Endothelial cell of umbilical vein (primary cell): ENCODE results near the gene DOC2B. TPM values are rescaled to one million over a fixed set of nuclear protein-coding genes. Genes with fewer than 3 reads are reported as not detected.

ENCODE experiments used
- BruUV-seq: library from RNA; stranded (reverse); fragments of 400-500 nt; replicated peaks from 2 replicates; lab custom pipeline; 2021; lab: Mats Ljungman, UMichigan
- CTCF ChIA-PET: fragments of 300-600, 350-600 bp; sonication (Branson Sonifier 250); formaldehyde crosslinking; loops from one replicate; lab custom pipeline; 2021; ENCODE audit warnings: antibody characterized with exemption, inconsistent platforms; lab: Charles Lee
- POLR2A ChIA-PET: fragments of 300-600, 350-600 bp; sonication (Branson Sonifier 250); formaldehyde crosslinking; loops from one replicate; lab custom pipeline; 2021; ENCODE audit warnings: antibody characterized with exemption, inconsistent platforms; lab: Charles Lee
- DNase-seq: peaks from one replicate; pipeline ENCODE4 v3.0.0-alpha.2; 2011; ENCODE audit warnings: low read depth, low spot score
- FAIRE-seq: peaks from 2 replicates; lab custom pipeline; 2011; peaks lifted over from hg19 to GRCh38; lab: Jason Lieb, UNC
- H2AFZ ChIP-seq: 2 replicates; pipeline ENCODE4 v1.6.0; 2012; ENCODE audit warnings: low read depth, low read length, control low read depth, inconsistent platforms
- H3K27ac ChIP-seq: 2 replicates; pipeline ENCODE4 v1.5.1; 2011; ENCODE audit warnings: low read depth, mild to moderate bottlenecking, control low read depth, low read length, moderate library complexity; ENCODE audit not compliant: insufficient read depth
- H3K27me3 ChIP-seq, 2 experiments: 2 replicates each; pipeline versions ENCODE4 v1.6.0 to v1.6.1; 2011; ENCODE audit warnings: low read length in 2 of 2, mixed read lengths in 1 of 2; ENCODE audit not compliant: control insufficient read depth in 2 of 2, insufficient read depth in 2 of 2
- H3K36me3 ChIP-seq, 2 experiments: 2 replicates in 1 of 2; 3 replicates in 1 of 2; pipeline ENCODE4 v1.5.1; 2011; ENCODE audit warnings: low read length in 2 of 2, mild to moderate bottlenecking in 1 of 2, moderate library complexity in 1 of 2; ENCODE audit not compliant: control insufficient read depth in 2 of 2, insufficient read depth in 2 of 2; ENCODE audit errors: extremely low read depth in 1 of 2
- H3K4me1 ChIP-seq: 3 replicates; pipeline ENCODE4 v1.5.1; 2011; ENCODE audit warnings: mild to moderate bottlenecking, low read length; ENCODE audit not compliant: control insufficient read depth, insufficient read depth; ENCODE audit errors: extremely low read depth
- H3K4me2 ChIP-seq: 2 replicates; pipeline ENCODE4 v1.6.1; 2011; ENCODE audit warnings: low read length, control low read depth, mixed read lengths; ENCODE audit not compliant: insufficient read depth
- H3K4me3 ChIP-seq, 3 experiments: fragments of 200-600 bp in 1 of 3; sonication (generic), shearing (Covaris generic) in 1 of 3; replicated peaks in 1 of 3; 2 replicates each; pipeline ENCODE4 v1.5.1; 2011 to 2016; ENCODE audit warnings: control low read depth in 3 of 3, low read length in 3 of 3, mild to moderate bottlenecking in 2 of 3, inconsistent platforms in 1 of 3, low read depth in 1 of 3, moderate library complexity in 1 of 3; ENCODE audit not compliant: insufficient read depth in 1 of 3
- H3K79me2 ChIP-seq: 2 replicates; pipeline ENCODE4 v1.6.0; 2012; ENCODE audit warnings: low read length, inconsistent platforms; ENCODE audit not compliant: control insufficient read depth, insufficient read depth
- H3K9ac ChIP-seq: replicated peaks from 2 replicates; pipeline ENCODE3; 2011; ENCODE audit warnings: low read length, control low read depth; ENCODE audit not compliant: insufficient read depth; ENCODE audit errors: extremely low read depth
- H3K9me1 ChIP-seq: replicated peaks from 3 replicates; pipeline ENCODE4 v1.6.0; 2011; ENCODE audit warnings: mild to moderate bottlenecking, low read length; ENCODE audit not compliant: control insufficient read depth, insufficient read depth; ENCODE audit errors: extremely low read depth
- H3K9me3 ChIP-seq: replicated peaks from 2 replicates; pipeline ENCODE4 v1.5.1; 2012; ENCODE audit warnings: low read length, inconsistent platforms; ENCODE audit not compliant: control insufficient read depth, insufficient read depth
- H4K20me1 ChIP-seq: replicated peaks from 2 replicates; pipeline ENCODE3; 2011; ENCODE audit warnings: mild to moderate bottlenecking, low read length; ENCODE audit not compliant: control insufficient read depth, insufficient read depth; ENCODE audit errors: extremely low read depth
- CTCF ChIP-seq, 2 donors: IDR thresholded peaks; 1 replicate in 1 of 2; 2 replicates in 1 of 2; pipeline ENCODE4 v1.5.1; 2011; ENCODE audit warnings: low read length in 2 of 2, mild to moderate bottlenecking in 2 of 2, moderate library complexity in 2 of 2, control low read depth in 1 of 2, inconsistent platforms in 1 of 2, low read depth in 1 of 2; ENCODE audit not compliant: insufficient read depth in 1 of 2; ENCODE audit errors: extremely low read depth in 1 of 2
- EZH2 ChIP-seq: IDR thresholded peaks from 2 replicates; pipeline ENCODE4 v1.6.1; 2012; ENCODE audit warnings: borderline replicate concordance, low read depth, mild to moderate bottlenecking, moderate library complexity, low read length, inconsistent platforms; ENCODE audit not compliant: severe bottlenecking
- FOS ChIP-seq: IDR thresholded peaks from 2 replicates; pipeline ENCODE4 v1.6.1; 2011; ENCODE audit warnings: mild to moderate bottlenecking, low read length, moderate library complexity, borderline replicate concordance; ENCODE audit not compliant: insufficient read depth
- GATA2 ChIP-seq: IDR thresholded peaks from 2 replicates; pipeline ENCODE4 v1.7.0; 2011; ENCODE audit warnings: low read depth, mild to moderate bottlenecking, moderate library complexity, mixed read lengths, low read length; ENCODE audit not compliant: insufficient read length, insufficient read depth
- JUN ChIP-seq: IDR thresholded peaks from 2 replicates; pipeline ENCODE4 v1.6.1; 2011; ENCODE audit warnings: borderline replicate concordance, low read depth; ENCODE audit not compliant: insufficient read length, insufficient read depth
- MAX ChIP-seq: IDR thresholded peaks from 2 replicates; pipeline ENCODE4 v1.6.1; 2011; ENCODE audit not compliant: insufficient read depth, insufficient read length
- MYC ChIP-seq: IDR thresholded peaks from one replicate; pipeline ENCODE4 v1.6.1; 2011; ENCODE audit warnings: mild to moderate bottlenecking, low read depth, low read length
- POLR2A ChIP-seq: IDR thresholded peaks from 2 replicates; pipeline ENCODE4 v1.6.1; 2012; ENCODE audit warnings: low read depth, mild to moderate bottlenecking, control low read depth, low read length
- POLR2AphosphoS5 ChIP-seq: IDR thresholded peaks from 2 replicates; pipeline ENCODE4 v1.6.1; 2012; ENCODE audit warnings: low read depth, mild to moderate bottlenecking, control low read depth, low read length, moderate library complexity; ENCODE audit not compliant: insufficient read depth
- dilution Hi-C: fragments of 300-500 bp; cut with MboI; formaldehyde crosslinking; loops from one replicate; pipeline ENCODE4 v1.15.0; 2019; ENCODE audit warnings: low sequenced_read_pairs; ENCODE audit not compliant: extremely low pct_ligation_motif_present
- intact Hi-C: fragments of 100-400 bp; cut with micrococcal nuclease; formaldehyde crosslinking; loops from one replicate; pipeline ENCODE4 v1.10.0; 2022
- polyA plus RNA-seq, 4 experiments: library from polyadenylated mRNA; depleted of rRNA in 3 of 4; stranded (reverse) in 3 of 4; unstranded in 1 of 4; fragments of >200 nt; gene quantifications; 2 replicates each; pipeline versions ENCODE4 v1.2.1 to v1.2.3, GENCODE V29; 2011 to 2012; ENCODE audit warnings: missing spikeins in 1 of 4
- total RNA-seq: library from RNA; stranded (reverse); gene quantifications from 2 replicates; pipeline ENCODE4 v1.2.3, GENCODE V29; 2021

The DOC2B gene
- total and polyA plus RNA-seq, 2 donors (not counting 3 experiments of a cell fraction or from before 2014, with no cell fraction given), result 0.10 to 0.22 TPM

GRCh38 chr17:182050-182751 lies 751 bp upstream of the DOC2B start:
- Histone ChIP-seq H3K79me2 (no peaks in the 10 kb centered on the region), H4K20me1 (no peaks in the 10 kb centered on the region), H3K4me2 (no peak overlapping the region), H2AFZ (no peak overlapping the region), H3K9ac (no peak overlapping the region), H3K4me1 (no peaks in the 10 kb centered on the region), H3K9me1 (no peaks in the 10 kb centered on the region), H3K36me3 (no peaks in the 10 kb centered on the region), H3K27ac (no peak overlapping the region), H3K9me3 (no peaks in the 10 kb centered on the region), H3K27me3 (peaks cover 44 to 51% of the 10 kb centered on the region in 2 experiments), H3K4me3 (no peak overlapping the region)
- FAIRE-seq (no peak), DNase-seq (no peak)
- dilution Hi-C loops, result no loop called here
- no TSS peak for BruUV-seq
- intact Hi-C loops, result no loop called here
- POLR2A ChIA-PET, result no interaction called here
- CTCF ChIA-PET, result interaction anchor here (1.1 to 1.3 kb wide), 3 partner anchors 9 to 230 kb away, joined by 3 to 6 read pairs (median 4); no protein-coding TSS in a partner anchor
- TF ChIP-seq POLR2AphosphoS5, result no peak
- TF ChIP-seq MAX, result no peak
- no peak for TF ChIP-seq CTCF (IDR thresholded peaks at IDR 0.05; ENCODE audit: extremely low read depth in 1 of 2, insufficient read depth in 1 of 2, low read depth in 1 of 2, low read length in 2 of 2)
- no peak for TF ChIP-seq MYC
- no peak for TF ChIP-seq JUN
- no peak for TF ChIP-seq FOS
- TF ChIP-seq EZH2, result no peak
- no peak for TF ChIP-seq GATA2
- no peak for TF ChIP-seq POLR2A
